Heart left ventricle (tissue), 16 donors: Measurements from ENCODE around the gene GLTPD2. TPM values are rescaled to one million over a fixed set of nuclear protein-coding genes. Genes with fewer than 3 reads are reported as not detected.

ENCODE experiments used
- ATAC-seq, 4 donors: fragments of 200-7000 bp; cut with Tn5 transposase; one replicate each; pipeline ENCODE4 v1.9.1; 2020 to 2022; ENCODE audit warnings: moderate library complexity in 4 of 4, mild to moderate bottlenecking in 3 of 4, moderate number of reproducible peaks in 1 of 4
- DNase-seq, 5 donors: peaks; one replicate each; pipeline ENCODE4 v3.0.0-alpha.2; 2020
- H3K27ac ChIP-seq, 12 donors: fragments of 200-600 bp; sonication (generic) in 4 of 12; one replicate each; pipeline versions ENCODE4 v1.5.0 to v1.8.0; 2016 to 2022; ENCODE audit warnings: mild to moderate bottlenecking in 2 of 12
- H3K27me3 ChIP-seq, 9 donors: fragments of 200-600 bp; sonication (generic) in 2 of 9; one replicate each; pipeline versions ENCODE4 v1.5.1 to v1.8.0; 2016 to 2022; ENCODE audit warnings: mild to moderate bottlenecking in 3 of 9
- H3K36me3 ChIP-seq, 9 donors: fragments of 200-600 bp; sonication (generic) in 2 of 9; one replicate each; pipeline versions ENCODE4 v1.5.0 to v1.8.0; 2018 to 2022; ENCODE audit warnings: mild to moderate bottlenecking in 2 of 9
- H3K4me1 ChIP-seq, 12 donors: fragments of 200-600 bp; sonication (generic) in 4 of 12; one replicate each; pipeline versions ENCODE4 v1.5.0 to v1.8.0; 2016 to 2022; ENCODE audit warnings: mild to moderate bottlenecking in 3 of 12
- H3K4me3 ChIP-seq, 12 donors: fragments of 200-600 bp; sonication (generic) in 4 of 12; one replicate each; pipeline versions ENCODE4 v1.5.0 to v1.8.0; 2017 to 2022; ENCODE audit warnings: mild to moderate bottlenecking in 9 of 12, moderate library complexity in 4 of 12
- H3K9me3 ChIP-seq, 12 donors: fragments of 200-600 bp; sonication (generic) in 4 of 12; one replicate each; pipeline versions ENCODE4 v1.5.0 to v1.8.0; 2016 to 2022; ENCODE audit warnings: mild to moderate bottlenecking in 1 of 12
- POLR2A ChIP-seq, 2 donors: fragments of 450-650 bp; IDR thresholded peaks; one replicate each; pipeline ENCODE4 v1.6.1; 2017; ENCODE audit warnings: antibody characterized with exemption in 2 of 2, mild to moderate bottlenecking in 2 of 2, moderate library complexity in 2 of 2
- WGBS, 4 donors: extraction: QIAGEN DNeasy Blood & Tissue Kit in 2 of 4; methylation state at CpG; one replicate each; pipeline versions ENCODE4 v1.1.5 to v1.1.7; 2013 to 2018; 5-methylcytosine and 5-hydroxymethylcytosine counted together
- intact Hi-C, 10 donors: fragments of 100-400 bp; cut with DNase I; formaldehyde crosslinking; loops; one replicate each; pipeline versions ENCODE4 v1.11.1 to v1.14.2; 2022
- polyA plus RNA-seq, 2 donors: library from polyadenylated mRNA; stranded (reverse); fragments of 200-250 nt; gene quantifications; one replicate each; pipeline ENCODE4 v1.2.3, GENCODE V29; 2013
- total RNA-seq, 9 donors: library from RNA; depleted of rRNA in 2 of 9; stranded (reverse); fragments of >200 nt in 2 of 9; fragmentation: NEBNext Ultra II Directional in 3 of 9; extraction: Animal tissue kit (Norgen Biotek cat#: 25700) in 3 of 9; gene quantifications; one replicate each; pipeline versions ENCODE4 v1.1.0 to v1.2.4, GENCODE V29; 2016 to 2023
- TF ChIP-seq, protein P1 (sequence below), 12 donors: fragments of 200-600 bp; sonication (generic) in 4 of 12; IDR thresholded peaks; one replicate each; pipeline versions ENCODE4 v1.5.0 to v1.8.0; 2018 to 2022; ENCODE audit warnings: antibody characterized with exemption in 12 of 12, mild to moderate bottlenecking in 5 of 12
- donor health status: ischemic (EF 13 %, LVEDD 7.1; RV severe dilation, severe dysfunction).
- donor health status: healthy with polysubstance abuse.
- donor health status: DM: no; HTN: yes; CAD: no.
- donor health status: DM: no; HTN: no; CAD: no.
- donor health status: ischemic (EF 25% LVEDD 6.9; RV normal size, moderate dysfunction).
- donor health status: ischemic (EF 25% LVEDD 5.7; RV mildly dilated, moderate dysfunction).
- donor health status: healthy.
- donor health status: DM: yes; HTN: yes; CAD: no.
- donor health status: ischemic (EF 35%, LVEDD 5.7; RV mildly dilated, moderate dysfunction).
- donor health status: nonischemic (EF 11% LVEDD 7.7; RV severe dilation, severe dysfunction).
- donor health status: DM: yes; HTN: yes; CAD: no.
- donor health status: PGD.
- donor health status: ischemic (EF 29% LVEDD 5.4; RV normal size, mild dysfunction).
- donor health status: nonischemic (EF 23%, LVEDD 6.1; RV moderate dilation, normal function).

Gene GLTPD2
- total and polyA plus RNA-seq, 11 donors: not detected

DNA sequence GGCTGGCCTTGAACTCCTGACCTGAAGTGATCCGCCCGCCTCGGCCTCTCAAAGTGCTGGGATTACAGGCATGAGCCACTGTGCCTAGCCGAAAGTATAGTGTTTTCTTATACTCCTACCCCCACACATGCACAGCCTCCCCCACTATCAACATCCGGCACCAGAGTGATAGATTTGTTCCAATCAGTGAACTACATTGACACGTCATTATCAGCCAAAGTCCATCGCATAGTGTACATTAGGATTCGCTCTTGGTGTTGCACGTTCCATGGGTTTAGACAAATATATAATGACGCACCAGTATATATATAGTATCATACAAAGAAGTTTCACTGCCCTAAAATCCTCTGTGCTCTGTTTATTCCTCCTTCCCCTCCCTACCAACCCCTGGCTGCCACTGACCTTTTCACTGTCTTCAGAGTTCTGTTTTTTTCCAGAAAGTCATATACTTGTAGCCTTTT is 29.0 kb upstream of the GLTPD2 start:
- peaks cover 0 to 11% (median 0%) of the 10 kb centered on the region in 12 donors for H3K4me1 ChIP-seq
- no peak overlapping the region for H3K4me3 ChIP-seq
- no peaks in the 10 kb centered on the region for H3K9me3 ChIP-seq
- intact Hi-C loops: no loop called here
- no peak for TF ChIP-seq POLR2A (IDR thresholded peaks at IDR 0.05)
- TF ChIP-seq, protein P1, sequence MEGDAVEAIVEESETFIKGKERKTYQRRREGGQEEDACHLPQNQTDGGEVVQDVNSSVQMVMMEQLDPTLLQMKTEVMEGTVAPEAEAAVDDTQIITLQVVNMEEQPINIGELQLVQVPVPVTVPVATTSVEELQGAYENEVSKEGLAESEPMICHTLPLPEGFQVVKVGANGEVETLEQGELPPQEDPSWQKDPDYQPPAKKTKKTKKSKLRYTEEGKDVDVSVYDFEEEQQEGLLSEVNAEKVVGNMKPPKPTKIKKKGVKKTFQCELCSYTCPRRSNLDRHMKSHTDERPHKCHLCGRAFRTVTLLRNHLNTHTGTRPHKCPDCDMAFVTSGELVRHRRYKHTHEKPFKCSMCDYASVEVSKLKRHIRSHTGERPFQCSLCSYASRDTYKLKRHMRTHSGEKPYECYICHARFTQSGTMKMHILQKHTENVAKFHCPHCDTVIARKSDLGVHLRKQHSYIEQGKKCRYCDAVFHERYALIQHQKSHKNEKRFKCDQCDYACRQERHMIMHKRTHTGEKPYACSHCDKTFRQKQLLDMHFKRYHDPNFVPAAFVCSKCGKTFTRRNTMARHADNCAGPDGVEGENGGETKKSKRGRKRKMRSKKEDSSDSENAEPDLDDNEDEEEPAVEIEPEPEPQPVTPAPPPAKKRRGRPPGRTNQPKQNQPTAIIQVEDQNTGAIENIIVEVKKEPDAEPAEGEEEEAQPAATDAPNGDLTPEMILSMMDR (IDR thresholded peaks at IDR 0.05): no peak
- no peak for DNase-seq
- H3K27me3 ChIP-seq: peaks cover 0 to 15% (median 3%) of the 10 kb centered on the region in 9 donors
- H3K36me3 ChIP-seq: no peaks in the 10 kb centered on the region
- peak in 3 of 4 donors; percentile 18 to 83 (median 57) for ATAC-seq
- 73 to 76% (median 75%) methylated on average over 10 of the region's 10 CpGs for WGBS, 4 donors
- H3K27ac ChIP-seq: peak overlapping the region in 2 of 12 donors; percentile 30 to 54

DNA sequence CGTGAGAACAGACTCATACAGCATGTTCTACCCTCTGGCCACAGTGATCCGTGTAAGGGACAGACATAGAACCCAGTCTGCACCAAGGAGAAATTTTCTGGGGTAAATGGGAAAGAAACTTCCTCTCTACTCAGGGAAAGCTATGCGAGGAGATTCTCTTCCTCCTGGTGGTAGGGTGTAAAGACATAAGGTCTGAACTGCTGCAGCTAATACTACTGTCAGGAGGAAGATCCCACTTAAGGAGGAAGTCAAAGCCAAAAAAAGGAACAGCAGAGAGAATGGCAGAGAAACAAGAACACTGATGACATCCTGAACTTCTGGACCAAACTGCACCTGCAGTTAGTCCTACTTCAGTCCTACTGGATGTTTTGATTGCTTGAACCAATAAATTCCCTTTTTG is 24.2 kb upstream of the GLTPD2 start:
- no peak for DNase-seq
- peak; percentile 42 to 71 (median 58) for ATAC-seq
- TF ChIP-seq, protein P1 (IDR thresholded peaks at IDR 0.05): no peak
- TF ChIP-seq POLR2A (IDR thresholded peaks at IDR 0.05): no peak
- Histone ChIP-seq H3K4me1 (peaks cover 0 to 44% (median 0%) of the 10 kb centered on the region in 12 donors), H3K9me3 (no peaks in the 10 kb centered on the region), H3K27ac (peak overlapping the region in 5 of 12 donors; percentile 38 to 93 (median 41)), H3K36me3 (no peaks in the 10 kb centered on the region), H3K4me3 (no peak overlapping the region), H3K27me3 (peaks cover 0 to 15% (median 0%) of the 10 kb centered on the region in 9 donors)
- WGBS, 4 donors: 67 to 76% (median 72%) methylated on average over 3 of the region's 3 CpGs
- intact Hi-C loops: no loop called here

DNA sequence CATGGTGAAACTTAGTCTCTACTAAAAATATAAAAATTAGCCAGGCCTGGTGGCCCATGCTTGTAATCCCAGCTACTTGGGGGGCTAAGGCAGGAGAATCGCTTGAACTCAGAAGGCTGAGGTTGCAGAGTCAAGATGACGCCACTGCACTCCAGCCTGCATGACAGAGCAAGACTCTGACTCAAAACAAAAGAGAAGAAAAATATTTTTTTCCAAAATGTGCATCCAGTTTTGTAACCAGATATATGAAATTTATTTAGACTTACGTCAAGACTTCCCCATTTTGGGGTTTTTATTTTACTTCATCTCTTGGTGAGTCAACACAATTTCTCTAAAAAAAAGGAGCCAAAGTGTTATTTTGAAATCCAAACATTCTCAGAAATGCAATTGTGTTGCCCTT is 22.6 kb upstream of the GLTPD2 start:
- 85 to 94% (median 88%) methylated on average over 3 of the region's 3 CpGs for WGBS, 4 donors
- H3K4me1 ChIP-seq: peaks cover 0 to 55% (median 0%) of the 10 kb centered on the region in 12 donors
- intact Hi-C loops: no loop called here
- H3K27me3 ChIP-seq: peaks cover 0 to 2% (median 0%) of the 10 kb centered on the region in 9 donors
- TF ChIP-seq, protein P1 (IDR thresholded peaks at IDR 0.05): no peak
- no peak for TF ChIP-seq POLR2A (IDR thresholded peaks at IDR 0.05)
- H3K4me3 ChIP-seq: no peak overlapping the region
- DNase-seq (peak in 1 of 5 donors; percentile 36), ATAC-seq (peak in 2 of 4 donors; percentile 34 to 68)
- H3K36me3 ChIP-seq: no peaks in the 10 kb centered on the region
- peak overlapping the region in 7 of 12 donors; percentile 24 to 93 (median 42) for H3K27ac ChIP-seq
- H3K9me3 ChIP-seq: no peaks in the 10 kb centered on the region

DNA sequence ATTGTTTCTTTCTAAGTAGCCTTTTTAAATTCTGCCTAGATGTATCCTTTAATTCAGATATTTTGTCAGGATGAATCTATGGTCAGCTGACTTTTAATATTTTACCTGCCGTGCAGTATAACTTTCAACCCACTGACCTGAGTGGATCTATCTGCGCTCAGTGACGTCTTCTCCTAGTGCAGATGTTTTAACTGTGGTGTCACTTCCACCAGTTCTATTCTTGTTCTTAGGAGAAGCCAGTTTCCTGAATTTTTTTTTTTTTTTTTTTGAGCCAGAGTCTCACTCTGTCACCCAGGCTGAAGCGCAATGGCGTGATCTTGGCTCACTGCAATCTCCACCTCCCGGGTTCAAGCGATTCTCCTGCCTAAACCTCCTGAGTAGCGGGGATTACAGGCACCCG is 22.0 kb upstream of the GLTPD2 start:
- TF ChIP-seq, protein P1 (IDR thresholded peaks at IDR 0.05): no peak
- TF ChIP-seq POLR2A (IDR thresholded peaks at IDR 0.05): no peak
- Histone ChIP-seq H3K27ac (peak overlapping the region in 5 of 12 donors; percentile 25 to 93 (median 59)), H3K9me3 (no peaks in the 10 kb centered on the region), H3K4me3 (no peak overlapping the region), H3K36me3 (no peaks in the 10 kb centered on the region), H3K27me3 (peaks cover 0 to 2% (median 0%) of the 10 kb centered on the region in 9 donors), H3K4me1 (peaks cover 0 to 55% (median 0%) of the 10 kb centered on the region in 12 donors)
- no peak for DNase-seq
- 63 to 68% (median 66%) methylated on average over 9 of the region's 9 CpGs for WGBS, 4 donors
- peak in 3 of 4 donors; percentile 31 to 76 (median 44) for ATAC-seq
- intact Hi-C loops: no loop called here
